Kidney (tissue), 14 donors: Measurements from ENCODE around the gene ARMH3. TPM values are rescaled to one million over a fixed set of nuclear protein-coding genes. Genes with fewer than 3 reads are reported as not detected.

Experiments used
- DNase-seq, 5 donors: peaks; one replicate each; pipeline ENCODE4 v3.0.0-alpha.2; 2013 to 2020
- FAIRE-seq: peaks from 2 replicates; lab custom pipeline; 2012; peaks lifted over from hg19 to GRCh38; lab: Jason Lieb, UNC
- H3K27ac ChIP-seq, 2 donors: one replicate each; pipeline ENCODE4 v1.7.0; 2013; ENCODE audit warnings: low read depth in 2 of 2, low read length in 2 of 2, inconsistent platforms in 1 of 2
- H3K27me3 ChIP-seq: one replicate; pipeline ENCODE4 v1.7.1; 2013; ENCODE audit warnings: low read length, inconsistent platforms; ENCODE audit not compliant: control insufficient read depth, insufficient read depth
- H3K36me3 ChIP-seq, 3 donors: one replicate each; pipeline versions ENCODE4 v1.7.0 to v1.7.1; 2013; ENCODE audit warnings: low read length in 3 of 3, control low read depth in 1 of 3, inconsistent platforms in 1 of 3; ENCODE audit not compliant: insufficient read depth in 3 of 3, control insufficient read depth in 2 of 3
- H3K4me1 ChIP-seq, 3 donors: one replicate each; pipeline versions ENCODE4 v1.7.0 to v1.7.1; 2013; ENCODE audit warnings: low read length in 3 of 3, inconsistent platforms in 1 of 3, low read depth in 1 of 3; ENCODE audit not compliant: control insufficient read depth in 2 of 3, insufficient read depth in 2 of 3
- H3K4me3 ChIP-seq, 3 donors: one replicate each; pipeline versions ENCODE4 v1.7.0 to v1.8.1; 2013; ENCODE audit warnings: low read length in 3 of 3, control low read depth in 1 of 3, inconsistent platforms in 1 of 3
- H3K9ac ChIP-seq, 3 donors: one replicate each; pipeline versions ENCODE4 v1.7.0 to v1.7.1; 2013; ENCODE audit warnings: low read length in 3 of 3, control low read depth in 1 of 3, inconsistent platforms in 1 of 3
- H3K9me3 ChIP-seq, 3 donors: one replicate each; pipeline versions ENCODE4 v1.7.0 to v1.7.1; 2013; ENCODE audit warnings: low read length in 3 of 3, control low read depth in 1 of 3, inconsistent platforms in 1 of 3; ENCODE audit not compliant: control insufficient read depth in 2 of 3, insufficient read depth in 1 of 3
- CTCF ChIP-seq: IDR thresholded peaks from 3 replicates; pipeline ENCODE4 v1.5.1; 2012; ENCODE audit warnings: mild to moderate bottlenecking, moderate library complexity, borderline replicate concordance; ENCODE audit not compliant: insufficient read depth; ENCODE audit errors: extremely low read depth
- intact Hi-C: fragments of 100-400 bp; cut with DNase I; formaldehyde crosslinking; loops from one replicate; pipeline ENCODE4 v1.11.1; 2022
- polyA plus RNA-seq: library from polyadenylated mRNA; stranded (reverse); fragments of 350-450 nt; fragmentation: Illumina TruSeq; extraction: RNeasy Lipid Tissue Mini Kit (QIAGEN cat#74804); gene quantifications from one replicate; pipeline ENCODE4 v1.2.3, GENCODE V29; 2014; ENCODE audit warnings: low read depth, low replicate concordance; ENCODE audit not compliant: insufficient read depth
- total RNA-seq: library from RNA; stranded (reverse); fragmentation: NEBNext Ultra II Directional; extraction: Animal tissue kit (Norgen Biotek cat#: 25700); gene quantifications from one replicate; pipeline ENCODE4 v1.2.1, GENCODE V29; 2021
- donor health status: control.
- donor health status: control.
- donor health status: control.
- donor health status: control.
- donor health status: control.
- donor health status: DM: yes; HTN: yes; CAD: no.
- donor health status: Normal renal cell carcinoma (clear cell type).

Gene ARMH3
- total and polyA plus RNA-seq, 2 donors from 2014 or later, result 14.0 to 26.1 TPM

GRCh38 chr10:101960879-101961395, 95.0 kb downstream of the ARMH3 start:
- Histone ChIP-seq H3K4me3 (no peak overlapping the region), H3K9me3 (no peaks in the 10 kb centered on the region), H3K27ac (no peak overlapping the region), H3K4me1 (no peaks in the 10 kb centered on the region), H3K36me3 (peaks cover 0 to 2% (median 0%) of the 10 kb centered on the region in 3 donors), H3K9ac (no peak overlapping the region), H3K27me3 (no peaks in the 10 kb centered on the region)
- no peak for TF ChIP-seq CTCF
- intact Hi-C loops, result no loop called here
- FAIRE-seq, result no peak
- DNase-seq, result no peak

GRCh38 chr10:101959346-101959916, 96.5 kb downstream of the ARMH3 start:
- Histone ChIP-seq H3K9ac (no peak overlapping the region), H3K27me3 (no peaks in the 10 kb centered on the region), H3K4me3 (no peak overlapping the region), H3K36me3 (peaks cover 0 to 8% (median 2%) of the 10 kb centered on the region in 3 donors), H3K9me3 (no peaks in the 10 kb centered on the region), H3K4me1 (no peaks in the 10 kb centered on the region), H3K27ac (no peak overlapping the region)
- intact Hi-C loops, result no loop called here
- DNase-seq, result peak in 3 of 5 donors; percentile 13 to 27 (median 26)
- TF ChIP-seq CTCF, result no peak
- no peak for FAIRE-seq

GRCh38 chr10:101958691-101959090, 97.3 kb downstream of the ARMH3 start:
- intact Hi-C loops, result no loop called here
- FAIRE-seq, result no peak
- H3K27ac ChIP-seq, result no peak overlapping the region
- peaks cover 0 to 8% (median 2%) of the 10 kb centered on the region in 3 donors for H3K36me3 ChIP-seq
- H3K9me3 ChIP-seq, result no peaks in the 10 kb centered on the region
- no peak for DNase-seq
- H3K4me3 ChIP-seq, result no peak overlapping the region
- H3K27me3 ChIP-seq, result no peaks in the 10 kb centered on the region
- no peaks in the 10 kb centered on the region for H3K4me1 ChIP-seq
- no peak overlapping the region for H3K9ac ChIP-seq
- no peak for TF ChIP-seq CTCF

GRCh38 chr10:101956898-101957297, 99.1 kb downstream of the ARMH3 start:
- Histone ChIP-seq H3K9ac (no peak overlapping the region), H3K36me3 (peaks cover 0 to 8% (median 2%) of the 10 kb centered on the region in 3 donors), H3K27ac (no peak overlapping the region), H3K4me1 (no peaks in the 10 kb centered on the region), H3K4me3 (no peak overlapping the region), H3K27me3 (no peaks in the 10 kb centered on the region), H3K9me3 (no peaks in the 10 kb centered on the region)
- intact Hi-C loops, result no loop called here
- DNase-seq (no peak), FAIRE-seq (no peak)
- no peak for TF ChIP-seq CTCF
